Renal cortical epithelial cell (primary cell): ENCODE results near the gene MT1B. TPM values are rescaled to one million over a fixed set of nuclear protein-coding genes. Genes with fewer than 3 reads are reported as not detected.

Source experiments
- DNase-seq: peaks from one replicate; pipeline ENCODE4 v3.0.0-alpha.2; 2011; ENCODE audit warnings: low read depth
- total RNA-seq: library from RNA; depleted of rRNA; stranded (reverse); fragments of >200 nt; gene quantifications from 2 replicates; pipeline ENCODE4 v1.2.3, GENCODE V29; 2014

The MT1B gene
- total RNA-seq, 1 donor from 2014 or later, result not detected

DNA sequence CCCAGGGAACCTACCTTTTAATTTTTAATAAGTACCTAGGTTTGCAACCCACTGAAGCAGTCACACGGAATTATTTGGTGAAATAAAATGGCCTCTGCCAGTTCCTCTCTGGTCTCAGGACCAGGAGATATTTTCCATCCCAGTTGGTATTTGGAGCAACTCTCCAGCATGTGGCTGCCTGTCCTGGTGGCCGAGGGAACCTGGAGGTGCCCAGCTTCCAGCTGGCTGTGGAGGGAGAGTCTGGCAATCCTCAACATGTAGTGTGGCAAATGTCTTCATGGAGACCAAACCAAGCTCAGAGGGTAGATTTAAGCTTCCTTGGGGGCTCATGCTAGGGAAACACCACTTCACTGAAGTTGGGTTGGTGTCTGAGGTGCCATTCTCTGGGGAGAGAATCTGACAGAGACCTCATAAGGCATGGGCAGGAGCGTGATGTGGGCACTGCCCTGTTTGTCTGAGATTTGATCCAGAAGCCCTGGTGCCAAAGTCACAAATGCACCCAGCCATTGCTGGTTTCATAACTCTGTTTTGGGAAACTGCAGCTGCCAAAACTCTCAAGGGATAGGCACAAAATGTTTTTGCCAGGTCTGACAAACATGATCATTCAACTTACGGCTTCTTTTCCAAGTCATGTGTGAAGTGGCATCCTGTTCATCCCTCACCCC, 33.4 kb downstream of the MT1B start:
- DNase-seq, result peak; percentile 32

DNA sequence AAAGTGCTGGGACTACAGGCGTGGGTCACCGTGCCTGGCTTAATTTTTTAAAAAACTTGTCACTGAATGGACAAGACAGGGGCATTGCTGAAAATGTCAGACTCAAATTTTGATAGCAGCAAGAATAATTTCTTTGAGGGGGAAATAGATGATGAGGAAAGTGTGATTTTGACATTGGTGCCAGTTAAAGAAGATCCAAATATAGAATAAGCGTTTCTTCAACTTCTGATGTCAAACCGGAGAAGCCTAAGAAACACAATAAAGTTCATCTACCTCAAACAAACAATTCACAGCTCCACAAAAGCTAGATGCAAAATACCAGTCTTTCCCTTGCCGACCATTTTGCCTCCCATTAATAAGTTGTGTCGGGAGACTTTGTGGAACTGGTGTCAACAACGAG, 35.1 kb downstream of the MT1B start:
- DNase-seq, result no peak

DNA sequence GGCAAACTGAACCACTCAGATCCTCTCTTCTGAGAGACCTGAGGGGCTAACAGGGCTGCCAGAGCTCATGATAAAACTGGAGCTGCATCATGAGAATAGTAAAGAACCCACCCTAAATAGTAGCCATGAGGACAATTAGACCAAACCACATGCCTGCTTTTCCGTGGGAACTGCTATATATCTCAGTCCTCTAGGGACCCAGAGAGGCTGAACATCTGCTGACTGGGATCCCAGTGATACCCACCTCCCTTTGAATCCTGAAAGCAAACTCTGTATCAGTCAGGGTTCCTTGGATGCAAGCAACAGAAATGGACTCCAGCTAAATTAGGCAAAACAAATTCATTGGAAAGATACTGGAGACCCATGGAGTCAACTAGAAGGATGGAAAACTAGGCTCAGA, 37.1 kb downstream of the MT1B start:
- no peak for DNase-seq

DNA sequence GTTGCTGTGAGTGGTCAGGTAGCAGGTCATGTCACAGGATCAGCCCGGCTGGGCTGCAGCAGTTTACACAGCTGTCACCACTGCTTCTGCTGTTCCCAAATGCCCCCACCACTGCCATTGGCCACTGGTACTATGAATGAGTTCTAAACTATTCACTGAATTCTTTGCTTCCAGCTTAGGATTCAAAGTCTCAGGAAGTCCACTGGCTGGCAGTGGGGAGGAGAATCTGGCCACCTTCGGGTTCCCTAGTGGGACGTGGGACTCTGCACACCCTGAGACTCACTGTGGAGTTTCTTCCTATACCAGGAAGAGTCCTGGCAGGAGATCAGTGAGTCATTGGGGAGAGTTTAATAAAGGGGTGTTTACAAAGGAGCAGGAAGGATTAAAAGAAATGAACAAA, 37.5 kb downstream of the MT1B start:
- DNase-seq, result no peak

DNA sequence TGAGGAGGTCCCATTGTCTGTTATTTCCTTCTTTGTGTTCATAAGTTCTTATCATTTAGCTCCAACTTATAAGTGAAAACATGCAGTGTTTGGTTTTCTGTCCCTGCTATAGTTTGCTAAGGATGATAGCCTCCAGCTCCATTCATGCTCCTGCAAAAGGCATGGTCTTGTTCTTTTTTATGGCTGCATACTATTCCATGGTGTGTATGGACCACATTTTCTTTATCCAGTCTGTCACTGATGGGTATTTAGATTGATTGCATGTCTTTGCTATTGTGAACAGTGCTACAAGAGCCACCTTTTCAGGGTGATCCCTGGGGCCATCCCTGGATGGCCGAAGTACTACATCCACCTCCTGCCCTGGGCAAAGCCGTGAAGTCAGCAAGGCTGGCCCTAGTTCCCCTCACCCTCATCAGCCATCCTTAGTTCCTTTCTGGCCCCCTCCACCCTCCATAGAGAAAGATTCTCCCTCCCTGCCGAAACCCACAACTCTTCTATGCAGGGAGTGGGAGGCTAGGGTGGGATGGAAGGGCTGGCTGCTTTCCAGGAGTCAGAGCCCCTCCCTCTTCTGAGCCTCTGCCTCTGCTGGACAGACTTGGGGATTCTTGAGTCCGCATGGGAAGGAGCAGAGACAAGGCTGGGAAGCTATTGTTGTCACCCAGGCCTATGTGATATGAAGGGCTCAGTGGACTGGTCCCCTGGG, 38.9 kb downstream of the MT1B start:
- DNase-seq, result no peak

DNA sequence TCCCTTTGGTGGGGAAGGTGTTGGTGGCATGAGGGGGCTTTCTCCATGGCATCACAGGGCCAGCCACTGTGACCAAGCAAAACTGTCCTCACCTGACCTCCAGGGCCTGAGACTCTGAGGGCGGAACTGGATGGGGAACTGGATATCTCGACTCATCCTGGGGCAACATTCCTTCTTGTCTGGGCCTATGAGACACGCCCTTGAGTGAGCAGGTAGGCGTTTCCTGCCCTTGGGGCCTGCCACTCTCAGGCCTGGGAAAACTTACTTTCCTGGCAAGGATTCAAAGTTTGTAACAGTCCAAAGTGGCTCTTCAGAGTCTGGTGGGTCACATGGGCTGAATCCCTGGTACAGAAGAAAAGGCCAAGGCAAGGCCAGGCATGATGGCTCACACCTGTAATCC, 40.2 kb downstream of the MT1B start:
- DNase-seq, result peak; percentile 92

DNA sequence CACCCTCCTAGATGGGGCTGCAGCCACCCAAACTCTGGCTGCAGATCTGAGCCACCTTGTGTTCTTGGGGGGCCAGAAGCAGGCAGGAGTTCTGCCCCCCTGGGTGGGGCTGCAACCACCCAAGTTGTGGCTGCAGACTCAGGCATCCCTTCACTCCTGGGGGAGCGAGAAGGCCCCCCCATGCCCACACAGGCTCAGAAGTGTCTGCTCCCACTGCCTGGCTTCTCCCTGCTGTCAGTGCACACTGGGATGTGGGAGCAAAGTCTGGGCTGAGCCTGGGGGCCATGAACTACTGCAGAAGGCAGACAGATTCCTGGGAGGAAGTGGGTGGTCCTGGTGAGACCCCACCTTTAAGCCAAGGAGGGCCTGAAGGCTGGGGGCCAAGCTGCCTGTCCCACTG, 43.6 kb downstream of the MT1B start:
- no peak for DNase-seq

DNA sequence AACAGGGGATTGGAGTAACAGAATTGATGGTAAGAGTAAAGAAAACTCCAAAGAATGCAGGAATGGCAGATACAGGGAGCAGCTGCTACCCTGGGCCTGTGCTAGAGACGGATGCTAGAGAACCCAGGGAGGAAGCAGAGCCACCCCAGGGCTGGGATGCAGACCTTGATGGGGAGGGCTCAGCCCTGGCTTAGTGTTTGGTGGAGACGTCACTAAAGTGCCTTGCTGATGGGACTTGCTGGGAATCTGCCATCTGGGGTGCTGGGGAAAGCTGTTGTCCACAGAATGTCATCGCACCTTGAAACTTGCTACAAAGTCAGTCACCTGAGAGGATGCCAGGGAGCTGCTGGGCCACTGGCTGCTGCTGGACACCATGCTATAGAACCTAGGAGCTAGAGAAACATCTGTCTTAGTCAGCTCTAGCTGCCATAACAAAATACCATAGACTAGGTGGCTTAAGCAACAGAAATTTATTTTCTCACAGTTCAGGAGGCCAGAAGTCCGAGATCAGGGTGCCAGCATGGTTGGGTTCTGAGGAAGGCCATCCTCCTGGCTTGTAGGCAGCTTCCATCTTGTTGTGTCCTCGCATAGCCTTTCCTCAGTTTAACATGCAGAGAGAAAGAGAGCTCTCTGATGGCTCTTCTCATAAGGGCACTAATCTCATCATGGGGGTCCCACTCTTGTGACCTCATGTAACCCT, 45.9 kb downstream of the MT1B start:
- DNase-seq, result no peak

DNA sequence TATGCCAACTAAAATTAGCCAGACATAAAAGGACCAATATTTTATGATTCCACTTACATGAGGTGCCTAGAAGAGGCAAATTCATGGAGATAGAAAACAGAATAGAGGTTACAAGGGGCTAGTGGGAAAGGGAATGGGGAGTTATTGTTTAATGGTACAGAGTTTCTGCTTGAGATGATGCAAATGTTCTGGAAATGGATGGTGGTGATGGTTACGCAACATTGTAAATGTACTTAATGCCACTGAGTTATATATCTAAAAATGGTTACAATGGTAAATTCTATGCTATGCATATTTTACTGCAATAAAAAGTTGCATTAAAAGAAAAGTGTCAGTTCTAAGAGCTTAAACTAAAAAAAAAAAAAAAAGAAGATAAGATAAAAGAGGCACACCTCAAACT, 48.5 kb downstream of the MT1B start:
- DNase-seq, result no peak

DNA sequence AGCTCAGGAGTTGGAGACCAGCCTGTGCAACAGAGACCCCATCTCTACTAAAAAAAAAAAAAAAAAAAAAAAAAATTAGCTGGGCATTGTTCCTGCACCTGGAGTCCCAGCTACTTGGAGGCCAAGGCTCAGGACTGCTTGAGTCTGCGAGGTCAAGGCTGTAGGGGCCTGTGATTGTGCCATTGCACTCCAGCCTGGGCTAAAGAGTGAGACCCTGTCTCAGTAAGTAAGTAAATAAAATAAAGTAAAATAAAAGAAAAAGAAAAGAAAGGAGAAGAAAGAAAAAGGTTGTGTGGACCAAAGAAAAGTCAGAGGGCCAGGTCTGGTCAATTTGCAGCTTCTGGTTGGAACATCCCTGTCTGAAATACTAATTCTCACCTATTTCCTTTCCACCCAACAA, 48.9 kb downstream of the MT1B start:
- no peak for DNase-seq

DNA sequence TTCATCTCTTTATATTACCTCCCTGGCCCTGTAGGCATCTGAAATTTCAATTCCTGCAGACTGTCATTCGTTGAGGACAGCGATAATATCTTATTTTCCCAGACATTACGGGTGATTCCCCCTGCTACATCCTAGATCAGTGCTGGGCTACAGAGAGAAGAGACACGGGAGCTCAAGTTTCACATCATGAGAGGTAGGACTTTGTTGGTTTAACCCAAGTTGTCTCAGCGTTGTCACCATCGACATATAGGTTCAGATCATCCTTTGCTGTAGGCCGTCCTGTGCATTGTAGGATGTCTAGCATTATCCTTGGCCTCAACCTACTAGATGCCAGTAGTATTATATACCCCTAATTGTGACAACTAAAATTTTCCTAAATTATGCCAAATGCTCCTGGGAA, 49.8 kb downstream of the MT1B start:
- DNase-seq, result no peak

Other genes starting within 250 kb of the MT1B start
- gene AMFR, start 226.3 kb upstream of the MT1B start, total RNA-seq, result 289 and 415 TPM in 2 replicates
- 82.8 and 111 TPM in 2 replicates for gene NUDT21, start 200.6 kb upstream of the MT1B start, total RNA-seq
- 83.5 and 140 TPM in 2 replicates for gene OGFOD1, start 200.3 kb upstream of the MT1B start, total RNA-seq
- gene BBS2, start 131.9 kb upstream of the MT1B start, total RNA-seq, result 59.7 and 82.1 TPM in 2 replicates
- gene MT4, start 86.8 kb upstream of the MT1B start, total RNA-seq, result not detected in 2 replicates
- not detected in 2 replicates for gene MT3, start 62.4 kb upstream of the MT1B start, total RNA-seq
- 146 and 252 TPM in 2 replicates for gene MT2A, start 43.3 kb upstream of the MT1B start, total RNA-seq
- gene MT1E, start 26.1 kb upstream of the MT1B start, total RNA-seq, result 193 and 893 TPM in 2 replicates
- gene MT1M, start 19.2 kb upstream of the MT1B start, total RNA-seq, result 2.8 and 38.0 TPM in 2 replicates
- 0.89 and 4.3 TPM in 2 replicates for gene MT1A, start 13.2 kb upstream of the MT1B start, total RNA-seq
- gene MT1F, start 6.1 kb downstream of the MT1B start, total RNA-seq, result 11.0 and 11.1 TPM in 2 replicates
- gene MT1G, start 16.2 kb downstream of the MT1B start, total RNA-seq, result 7.8 and 10.5 TPM in 2 replicates
- gene MT1H, start 17.9 kb downstream of the MT1B start, total RNA-seq, result 1.4 and 8.9 TPM in 2 replicates
- 63.2 and 75.2 TPM in 2 replicates for gene MT1X, start 30.6 kb downstream of the MT1B start, total RNA-seq
- gene NUP93, start 78.2 kb downstream of the MT1B start, total RNA-seq, result 72.3 and 105 TPM in 2 replicates
- 2.4 and 5.2 TPM in 2 replicates for gene SLC12A3, start 213.3 kb downstream of the MT1B start, total RNA-seq